Activated CD4-positive, alpha-beta T cell treated with anti-CD3 and anti-CD28 coated beads for 4 hours (primary cell): ENCODE measurements around the gene SLC20A1.
"Not testable (repeated sequence)": the region's sequence is repeated elsewhere in the genome, so short reads cannot be mapped to it uniquely, and the experiment has no call there.

Experiments used
- DNase-seq, 2 donors: peaks; one replicate each; pipeline ENCODE4 v3.0.0-alpha.2; 2020

The SLC20A1 gene

GRCh38 chr2:112684415-112684775 lies 38.7 kb downstream of the SLC20A1 start:
- DNase-seq = no peak

- no peak for DNase-seq
These were observed 39.6 kb downstream of the SLC20A1 start for GRCh38 chr2:112685271-112685884.

- no peak for DNase-seq
These were observed 40.8 kb downstream of the SLC20A1 start for GRCh38 chr2:112686348-112687217.

GRCh38 chr2:112687522-112687921 lies 41.8 kb downstream of the SLC20A1 start:
- DNase-seq = no peak

- DNase-seq = no peak
These were observed 42.5 kb downstream of the SLC20A1 start for GRCh38 chr2:112688086-112688880.

- peak; percentile 61 to 67 for DNase-seq
These were observed 45.2 kb downstream of the SLC20A1 start for GRCh38 chr2:112690853-112691401.

GRCh38 chr2:112691881-112692281 lies 46.1 kb downstream of the SLC20A1 start:
- no peak for DNase-seq

GRCh38 chr2:112692495-112692911 lies 46.8 kb downstream of the SLC20A1 start:
- peak; percentile 38 to 41 for DNase-seq

GRCh38 chr2:112692918-112693317 lies 47.2 kb downstream of the SLC20A1 start:
- peak; percentile 12 to 33 for DNase-seq

GRCh38 chr2:112693596-112693995 lies 47.9 kb downstream of the SLC20A1 start:
- DNase-seq = no peak

- no peak for DNase-seq
These were observed 48.4 kb downstream of the SLC20A1 start for GRCh38 chr2:112694182-112694581.

GRCh38 chr2:112698834-112699515 lies 53.2 kb downstream of the SLC20A1 start:
- no peak for DNase-seq

- no peak for DNase-seq
These were observed 54.4 kb downstream of the SLC20A1 start for GRCh38 chr2:112699984-112700667.

- no peak for DNase-seq
These were observed 55.3 kb downstream of the SLC20A1 start for GRCh38 chr2:112701052-112701451.

- no peak for DNase-seq
These were observed 57.9 kb downstream of the SLC20A1 start for GRCh38 chr2:112703684-112704083.

GRCh38 chr2:112705575-112705974 lies 59.8 kb downstream of the SLC20A1 start:
- DNase-seq = no peak

- DNase-seq = no peak
These were observed 60.5 kb downstream of the SLC20A1 start for GRCh38 chr2:112706170-112706664.

- DNase-seq = not testable (repeated sequence)
These were observed 61.2 kb downstream of the SLC20A1 start for GRCh38 chr2:112706947-112707346.

GRCh38 chr2:112708968-112709367 lies 63.2 kb downstream of the SLC20A1 start:
- DNase-seq = no peak

- DNase-seq = no peak
These were observed 64.0 kb downstream of the SLC20A1 start for GRCh38 chr2:112709703-112710102.

- no peak for DNase-seq
These were observed 65.4 kb downstream of the SLC20A1 start for GRCh38 chr2:112710956-112711750.
